RPMI8226 (cell line): ENCODE data around the gene SYT15.
"Not testable (repeated sequence)": the region's sequence is repeated elsewhere in the genome, so short reads cannot be mapped to it uniquely, and the experiment has no call there.

Source experiments
- DNase-seq: peaks from one replicate; pipeline ENCODE4 v3.0.0-alpha.2; 2015

The SYT15 gene

DNA sequence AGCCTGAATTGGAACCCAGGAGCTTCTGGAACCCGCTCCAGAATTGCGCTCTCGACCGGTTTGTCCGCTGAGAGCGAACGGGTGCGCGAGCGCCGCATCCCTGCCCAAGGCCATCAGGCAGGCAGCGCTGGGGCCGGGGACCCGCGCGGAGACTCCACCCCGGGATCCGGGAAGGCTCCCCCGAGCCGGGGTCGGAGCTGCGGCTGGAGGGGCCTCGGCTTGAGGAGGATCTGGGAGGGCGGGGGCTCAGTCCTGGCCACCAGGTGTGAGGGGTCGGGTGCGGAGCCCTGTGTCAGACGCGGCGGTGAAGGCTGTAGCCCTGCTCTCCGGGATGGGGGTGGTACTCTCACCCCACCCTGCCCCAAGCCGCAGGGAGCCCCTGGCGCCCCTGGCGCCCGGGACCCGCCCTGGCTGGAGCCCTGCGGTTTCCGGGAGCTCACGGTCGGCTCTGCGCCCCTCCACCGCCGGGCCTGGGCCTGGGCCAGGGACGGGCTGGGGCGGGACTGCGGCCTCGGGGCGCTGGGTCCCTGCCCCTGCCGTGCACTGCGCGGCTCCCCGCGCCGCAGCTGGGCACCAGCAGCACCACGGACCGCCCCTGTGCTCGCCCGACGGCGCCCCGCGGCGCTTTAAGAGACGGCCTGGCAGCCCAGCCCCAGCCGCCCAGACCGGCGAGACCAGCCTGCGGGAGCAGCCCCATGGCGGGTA lies at the start of gene SYT15:
TSS of gene SYT15 (plus strand) at position 655 of the 705 bp plus-strand sequence. CDS start at position 696, 41 bp downstream.
- DNase-seq = not testable (repeated sequence)

- DNase-seq = not testable (repeated sequence)
These were observed 49.2 kb upstream of the SYT15 start for GRCh38 chr10:46529742-46530141.

DNA sequence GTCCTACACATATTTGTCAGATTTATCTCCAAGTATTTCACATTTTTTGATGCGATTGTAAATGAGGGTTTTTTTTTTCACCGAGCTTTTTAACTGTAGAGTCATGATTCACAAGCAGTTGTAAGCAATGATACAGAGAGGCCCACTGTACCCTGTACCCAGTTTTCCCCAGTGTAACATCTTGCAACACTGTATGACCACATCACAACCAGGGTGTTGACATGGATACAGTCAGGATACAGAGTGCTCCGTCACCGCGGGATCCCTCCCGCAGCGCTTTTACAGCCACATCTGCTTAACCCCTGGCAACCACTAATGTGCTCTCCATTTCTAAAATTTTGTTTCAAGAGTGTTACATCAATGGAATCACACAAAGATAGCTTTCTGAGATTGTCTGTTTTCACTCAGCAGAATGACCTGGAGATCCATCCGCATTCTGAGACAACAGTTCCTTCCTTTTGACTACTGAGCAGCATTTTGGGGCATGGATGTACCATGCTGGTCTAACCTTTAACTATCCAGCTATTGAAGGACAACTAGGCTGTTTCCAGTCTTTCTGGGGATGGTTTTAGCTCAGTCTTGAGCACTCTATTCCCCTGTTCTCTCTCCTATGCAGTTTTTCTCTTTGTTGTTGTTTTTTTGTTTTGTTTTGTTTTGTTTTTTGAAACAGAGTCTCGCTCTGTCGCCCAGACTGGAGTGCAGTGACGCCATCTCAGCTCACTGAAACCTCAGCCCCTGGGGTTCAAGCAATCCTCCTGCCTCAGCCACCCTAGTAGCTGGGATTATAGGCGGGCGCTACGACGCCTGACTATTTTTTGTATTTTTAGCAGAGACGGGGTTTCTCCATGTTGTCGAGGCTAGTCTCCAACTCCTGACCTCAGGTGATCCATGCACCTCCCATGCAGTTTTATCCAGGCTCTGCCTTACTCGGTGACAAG lies 48.4 kb upstream of the SYT15 start:
- DNase-seq = no peak

DNA sequence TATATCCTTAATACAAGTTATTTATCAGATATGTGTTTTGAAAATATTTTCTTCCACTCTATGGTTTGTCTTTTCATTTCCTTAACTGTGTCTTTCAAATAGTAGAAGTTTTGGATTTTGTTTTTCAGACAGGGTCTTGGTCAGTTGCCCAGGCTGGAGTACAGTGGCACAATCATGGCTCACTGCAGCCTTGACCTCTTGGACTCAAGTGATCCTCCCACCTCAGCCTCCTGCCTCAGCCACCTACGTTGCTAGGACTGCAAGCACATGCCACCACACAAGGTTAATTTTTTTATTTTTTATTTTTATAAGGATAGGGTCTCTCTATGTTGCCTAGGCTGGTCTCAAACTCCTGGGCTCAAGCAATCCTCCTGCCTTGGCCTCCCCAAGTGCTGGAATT lies 46.7 kb upstream of the SYT15 start:
- not testable (repeated sequence) for DNase-seq

- no peak for DNase-seq
These were observed 44.0 kb upstream of the SYT15 start for GRCh38 chr10:46534828-46535524.

DNA sequence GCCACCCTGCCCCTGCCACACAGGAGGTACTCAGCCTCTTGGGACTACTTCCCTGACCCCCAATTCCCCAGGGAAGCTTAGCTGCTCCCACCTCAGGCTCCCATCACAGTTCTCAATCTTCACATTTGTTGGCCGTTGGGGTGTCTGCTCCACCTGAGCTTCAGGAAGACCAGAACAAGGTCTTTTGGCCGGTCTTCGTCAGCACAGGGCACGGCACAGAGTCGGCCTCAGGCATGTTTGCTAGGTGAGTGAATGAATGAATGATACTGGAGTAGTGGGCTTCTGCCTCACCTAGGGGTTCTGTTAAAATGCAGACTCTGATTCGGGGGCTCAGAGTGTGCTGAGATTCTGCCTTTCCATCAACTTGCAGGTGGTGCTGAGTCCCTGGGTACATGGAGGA lies 42.8 kb upstream of the SYT15 start:
- no peak for DNase-seq

DNA sequence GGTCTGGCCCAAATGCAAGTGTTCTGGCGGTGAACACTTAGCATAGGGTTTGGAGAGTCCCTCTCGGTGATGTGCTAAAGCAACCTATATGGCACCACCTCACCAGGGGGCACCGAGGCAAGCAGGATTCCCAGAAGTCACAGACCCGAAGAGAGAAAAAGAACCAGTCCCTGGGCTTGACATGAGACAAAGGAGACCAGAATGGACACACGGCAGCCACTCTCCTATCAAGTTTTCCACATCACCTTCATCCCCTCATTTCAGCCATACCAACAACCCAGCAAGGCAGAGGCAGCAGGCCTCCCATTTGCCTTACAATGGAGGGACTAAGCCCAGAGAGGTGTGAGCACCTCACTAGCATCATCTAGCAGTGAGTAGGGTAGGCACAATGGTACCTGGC lies 42.1 kb upstream of the SYT15 start:
- no peak for DNase-seq

DNA sequence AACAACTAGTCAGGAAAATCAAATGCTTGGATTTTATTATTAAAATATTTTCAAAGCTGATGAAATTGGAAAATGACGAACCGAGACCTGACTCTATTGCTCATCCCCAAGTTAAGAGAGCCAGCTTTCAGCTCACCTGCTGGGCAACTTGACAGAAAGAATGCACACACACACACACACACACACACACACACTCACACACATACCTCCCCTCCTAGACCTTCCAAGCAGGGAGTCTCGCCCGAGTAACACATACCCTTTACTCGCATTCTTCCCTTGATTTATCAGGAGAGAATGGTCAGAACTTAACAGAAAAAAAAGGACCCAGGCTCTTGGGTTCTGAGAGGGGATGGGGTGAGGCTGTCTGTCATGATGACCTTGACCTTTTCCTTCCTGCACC lies 41.6 kb upstream of the SYT15 start:
- DNase-seq = no peak

DNA sequence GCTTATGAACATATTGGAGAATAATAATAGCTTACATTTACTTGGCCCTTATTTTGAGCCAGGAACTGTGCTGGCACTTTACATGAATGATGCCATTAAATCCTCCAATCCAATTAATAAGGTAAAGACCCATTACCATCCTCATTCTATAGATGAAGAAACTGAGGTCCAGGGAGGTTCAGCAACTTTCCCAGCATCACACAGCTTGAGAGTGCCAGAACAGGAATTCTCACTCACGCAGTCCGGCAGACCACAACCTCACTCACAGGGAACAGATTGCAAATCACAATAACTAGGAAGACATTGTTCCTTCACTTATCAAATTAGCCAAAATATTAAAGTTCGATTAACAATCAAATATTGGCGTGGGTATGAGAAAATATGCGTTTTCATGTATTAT lies 40.8 kb upstream of the SYT15 start:
- DNase-seq = no peak

GRCh38 chr10:46538717-46539426 lies 40.1 kb upstream of the SYT15 start:
- DNase-seq = no peak

DNA sequence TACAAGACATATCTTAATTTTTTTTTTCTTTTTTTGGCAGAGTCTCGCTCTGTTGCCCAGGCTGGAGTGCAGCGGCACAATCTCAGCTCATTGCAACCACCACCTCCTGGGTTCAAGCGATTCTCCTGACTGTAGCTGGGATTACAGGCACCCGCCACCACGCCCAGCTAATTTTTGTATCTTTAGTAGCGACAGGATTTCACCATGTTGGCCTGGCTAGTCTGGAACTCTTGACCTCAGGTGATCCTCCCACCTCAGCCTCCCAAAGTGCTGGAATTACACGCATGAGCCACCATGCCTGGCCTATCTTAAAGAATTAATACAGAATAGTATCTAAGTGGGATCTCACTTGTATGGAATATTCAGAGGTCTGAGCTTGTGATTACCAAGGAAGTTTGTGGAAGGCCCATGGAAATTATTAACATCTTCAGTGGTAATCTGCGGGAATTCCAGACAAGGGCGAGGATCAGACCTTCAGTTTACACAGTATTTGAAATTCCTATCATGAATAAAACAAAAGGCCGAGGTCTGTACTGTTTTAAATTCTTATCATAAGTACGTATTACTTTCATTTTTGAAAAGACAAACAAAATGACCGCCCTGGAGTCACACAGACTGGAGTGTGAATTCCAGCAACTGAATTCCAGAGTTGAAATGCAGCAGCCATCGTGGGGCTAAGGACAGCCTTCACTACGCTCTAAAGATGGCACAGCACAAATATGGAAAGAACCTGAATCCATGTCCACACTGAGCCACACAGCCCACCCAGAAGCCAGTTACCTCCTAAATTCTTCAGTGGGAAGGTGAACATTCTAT lies 39.1 kb upstream of the SYT15 start:
- no peak for DNase-seq

DNA sequence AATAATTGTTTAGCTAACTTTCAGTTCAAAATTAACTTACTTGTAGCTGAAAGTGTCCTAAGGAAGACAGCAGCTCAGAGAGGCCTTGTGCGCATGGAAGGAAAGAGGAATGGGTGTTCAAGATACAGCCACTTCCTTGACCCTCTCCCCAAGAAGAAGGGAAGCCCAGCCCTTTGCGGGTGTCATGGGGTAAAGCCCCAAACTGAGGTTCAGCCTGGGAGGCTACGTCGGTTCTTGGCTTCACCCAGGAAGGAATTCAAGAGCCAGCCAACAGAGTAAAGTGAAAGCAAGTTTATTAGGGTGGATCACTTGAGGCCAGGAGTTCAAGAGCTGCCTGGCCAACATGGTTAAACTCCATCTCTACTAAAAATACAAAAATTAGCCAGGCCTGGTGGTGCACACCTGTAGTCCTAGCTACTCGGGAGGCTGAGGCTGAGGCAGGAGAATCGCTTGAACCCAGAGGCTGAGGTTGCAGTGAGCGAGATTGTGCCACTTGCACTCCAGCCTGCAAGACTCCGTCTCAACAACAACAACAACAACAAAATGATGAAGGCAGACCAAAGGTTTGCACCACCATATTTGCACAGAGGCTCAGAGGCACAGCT lies 38.4 kb upstream of the SYT15 start:
- no peak for DNase-seq

GRCh38 chr10:46541017-46541661 lies 37.8 kb upstream of the SYT15 start:
- DNase-seq = no peak

DNA sequence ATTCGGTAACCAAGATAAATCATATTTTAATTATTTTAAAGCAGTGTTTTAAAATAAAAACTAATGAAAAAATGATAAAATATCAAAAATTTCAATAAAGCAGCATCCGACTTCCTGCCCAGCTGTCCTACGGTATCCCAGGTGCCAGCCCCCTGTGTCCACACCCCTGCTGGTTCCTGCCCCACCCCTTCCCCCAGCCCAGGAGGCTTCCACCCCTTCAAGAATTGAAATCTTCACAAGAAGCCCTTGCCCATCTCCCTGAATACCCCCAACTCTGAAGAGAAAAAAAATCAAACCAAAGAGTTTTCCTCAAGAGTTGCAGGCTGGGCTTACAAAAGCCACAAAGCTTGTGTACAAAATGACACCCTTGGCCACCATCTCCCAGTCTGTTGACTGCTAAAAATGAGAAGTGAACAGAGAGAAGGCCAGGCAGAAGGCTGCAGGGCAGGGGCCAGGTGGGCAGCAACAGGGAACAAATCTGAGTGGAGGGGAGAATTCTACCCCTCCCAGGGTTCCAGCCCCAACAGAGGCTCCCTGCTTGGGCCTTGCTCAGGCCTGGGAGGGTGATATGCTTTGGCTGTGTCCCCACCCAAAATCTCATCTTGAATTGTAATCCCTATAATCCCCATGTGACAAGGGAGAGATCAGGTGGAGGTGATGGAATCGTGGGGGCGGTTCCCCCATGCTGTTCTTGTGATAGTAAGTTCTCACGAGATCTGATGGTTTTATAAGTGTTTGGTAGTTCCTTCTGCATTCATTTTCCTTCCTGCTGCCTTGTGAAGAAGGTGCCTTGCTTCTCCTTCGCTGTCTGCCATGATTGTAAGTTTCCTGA lies 37.0 kb upstream of the SYT15 start:
- no peak for DNase-seq

DNA sequence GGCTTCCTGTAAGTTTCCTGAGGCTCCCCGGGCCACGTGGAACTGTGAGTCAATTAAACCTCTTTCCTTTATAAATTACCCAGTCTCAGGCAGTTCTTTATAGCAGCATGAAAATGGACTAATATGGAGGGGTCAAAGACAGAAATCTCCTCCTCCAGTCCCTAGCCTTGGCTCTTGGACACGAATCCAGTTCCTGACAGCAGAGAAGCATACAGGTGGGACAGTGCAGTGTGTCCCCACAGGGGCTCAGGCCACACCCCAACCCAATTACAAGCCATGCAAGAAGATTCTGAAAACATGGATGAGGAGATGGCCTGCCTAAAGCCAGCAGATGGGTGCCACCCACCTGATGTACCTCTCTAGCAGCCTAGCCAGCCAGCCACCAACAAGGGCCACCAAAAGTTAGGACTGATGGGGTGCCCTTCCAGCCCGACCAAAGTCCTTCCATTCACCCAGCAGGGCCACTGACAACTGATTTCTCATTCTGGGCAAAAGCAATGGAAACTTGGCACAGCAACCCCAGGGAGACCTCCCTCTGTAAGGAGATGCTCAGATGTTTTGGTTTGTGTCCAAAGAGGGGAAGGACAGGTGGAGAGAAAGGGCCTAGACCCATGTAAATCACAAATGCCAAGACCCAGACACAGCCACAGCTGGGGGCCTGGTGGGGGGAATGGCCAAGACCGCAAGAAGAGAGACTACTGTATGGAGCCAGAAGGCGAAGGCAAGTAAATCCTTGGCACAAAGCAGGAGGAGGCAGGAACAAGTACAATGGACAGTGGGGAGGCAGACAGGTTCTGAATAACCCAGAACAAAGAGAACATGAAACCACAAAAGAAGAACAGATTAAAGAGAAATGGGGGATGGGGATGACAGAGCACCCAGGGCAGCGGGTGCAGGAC lies 36.1 kb upstream of the SYT15 start:
- DNase-seq = no peak

GRCh38 chr10:46543466-46544377 lies 35.2 kb upstream of the SYT15 start:
- DNase-seq = no peak

GRCh38 chr10:46544989-46545791 lies 33.7 kb upstream of the SYT15 start:
- DNase-seq = peak; percentile 36
